Kidney epithelial cell (primary cell): ENCODE data around the gene FSTL3. TPM values are rescaled to one million over a fixed set of nuclear protein-coding genes. Genes with fewer than 3 reads are reported as not detected.
"Not testable (repeated sequence)": the region's sequence is repeated elsewhere in the genome, so short reads cannot be mapped to it uniquely, and the experiment has no call there.

Experiments
- DNase-seq: peaks from one replicate; pipeline ENCODE4 v3.0.0-alpha.2; 2010; ENCODE audit warnings: low read depth
- H3K27me3 ChIP-seq: 2 replicates; pipeline ENCODE4 v1.6.0; 2011; ENCODE audit warnings: low read length; ENCODE audit not compliant: control insufficient read depth, insufficient read depth
- H3K36me3 ChIP-seq: 2 replicates; pipeline ENCODE4 v1.5.1; 2011; ENCODE audit warnings: low read length; ENCODE audit not compliant: control insufficient read depth, insufficient read depth
- H3K4me3 ChIP-seq: 2 replicates; pipeline ENCODE4 v1.5.1; 2011; ENCODE audit warnings: low read depth, mild to moderate bottlenecking, control low read depth, low read length
- total RNA-seq: library from RNA; depleted of rRNA; stranded (reverse); fragments of >200 nt; gene quantifications from 2 replicates; pipeline ENCODE4 v1.2.3, GENCODE V29; 2015
- TF ChIP-seq, protein P1 (sequence below): IDR thresholded peaks from 2 replicates; pipeline ENCODE4 v1.5.1; 2011; ENCODE audit warnings: mild to moderate bottlenecking, moderate library complexity, low read length, control low read depth, inconsistent platforms; ENCODE audit not compliant: insufficient read depth, poor library complexity, severe bottlenecking

Gene FSTL3
- total RNA-seq, 1 donor from 2014 or later, result 378 TPM

DNA sequence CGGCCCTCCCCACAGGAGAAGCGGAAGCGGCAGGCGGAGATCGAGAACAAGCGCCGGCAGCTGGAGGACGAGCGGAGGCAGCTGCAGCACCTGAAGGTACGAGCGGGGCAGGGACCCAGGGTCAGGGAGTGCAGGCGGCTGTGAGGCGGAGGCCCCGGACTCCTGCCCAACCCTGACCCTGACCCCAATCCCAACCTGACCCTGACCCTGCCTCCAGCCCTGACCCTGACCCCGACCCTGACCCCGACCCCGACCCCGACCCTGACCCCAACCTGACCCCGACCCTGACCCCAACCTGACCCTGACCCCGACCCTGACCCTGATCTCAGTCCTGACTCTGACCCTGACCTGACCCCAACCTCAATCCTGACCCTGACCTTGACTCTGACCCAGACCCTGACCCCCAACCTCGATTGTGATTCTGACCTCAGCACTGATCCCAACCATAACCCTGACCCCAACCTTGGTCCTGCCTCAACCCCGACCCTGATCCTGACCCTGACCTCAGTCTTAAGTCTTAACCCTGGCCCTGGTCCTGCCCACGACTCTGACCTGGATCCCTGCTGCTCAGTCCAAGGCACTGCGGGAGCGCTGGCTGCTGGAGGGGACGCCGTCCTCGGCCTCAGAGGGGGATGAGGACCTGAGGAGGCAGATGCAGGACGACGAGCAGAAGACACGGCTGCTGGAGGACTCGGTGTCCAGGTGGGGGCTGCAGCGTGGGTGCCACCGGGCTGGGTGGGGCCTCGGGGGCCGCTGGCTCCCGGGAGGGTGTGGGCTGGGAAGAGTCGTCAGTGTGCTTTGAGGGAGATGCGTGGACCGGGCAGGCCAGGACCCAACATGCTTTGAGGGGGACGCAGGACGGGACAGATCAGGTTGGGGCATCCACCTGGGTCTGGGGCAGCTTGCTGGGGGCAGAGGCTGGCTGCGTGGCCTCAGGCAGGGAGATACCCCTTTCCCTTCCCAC, 51.1 kb downstream of the FSTL3 start:
- no peak for DNase-seq
- H3K27me3 ChIP-seq, result no peaks in the 10 kb centered on the region
- TF ChIP-seq, protein P1, sequence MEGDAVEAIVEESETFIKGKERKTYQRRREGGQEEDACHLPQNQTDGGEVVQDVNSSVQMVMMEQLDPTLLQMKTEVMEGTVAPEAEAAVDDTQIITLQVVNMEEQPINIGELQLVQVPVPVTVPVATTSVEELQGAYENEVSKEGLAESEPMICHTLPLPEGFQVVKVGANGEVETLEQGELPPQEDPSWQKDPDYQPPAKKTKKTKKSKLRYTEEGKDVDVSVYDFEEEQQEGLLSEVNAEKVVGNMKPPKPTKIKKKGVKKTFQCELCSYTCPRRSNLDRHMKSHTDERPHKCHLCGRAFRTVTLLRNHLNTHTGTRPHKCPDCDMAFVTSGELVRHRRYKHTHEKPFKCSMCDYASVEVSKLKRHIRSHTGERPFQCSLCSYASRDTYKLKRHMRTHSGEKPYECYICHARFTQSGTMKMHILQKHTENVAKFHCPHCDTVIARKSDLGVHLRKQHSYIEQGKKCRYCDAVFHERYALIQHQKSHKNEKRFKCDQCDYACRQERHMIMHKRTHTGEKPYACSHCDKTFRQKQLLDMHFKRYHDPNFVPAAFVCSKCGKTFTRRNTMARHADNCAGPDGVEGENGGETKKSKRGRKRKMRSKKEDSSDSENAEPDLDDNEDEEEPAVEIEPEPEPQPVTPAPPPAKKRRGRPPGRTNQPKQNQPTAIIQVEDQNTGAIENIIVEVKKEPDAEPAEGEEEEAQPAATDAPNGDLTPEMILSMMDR, result no peak
- no peak overlapping the region for H3K4me3 ChIP-seq
- peaks cover 1% of the 10 kb centered on the region for H3K36me3 ChIP-seq

DNA sequence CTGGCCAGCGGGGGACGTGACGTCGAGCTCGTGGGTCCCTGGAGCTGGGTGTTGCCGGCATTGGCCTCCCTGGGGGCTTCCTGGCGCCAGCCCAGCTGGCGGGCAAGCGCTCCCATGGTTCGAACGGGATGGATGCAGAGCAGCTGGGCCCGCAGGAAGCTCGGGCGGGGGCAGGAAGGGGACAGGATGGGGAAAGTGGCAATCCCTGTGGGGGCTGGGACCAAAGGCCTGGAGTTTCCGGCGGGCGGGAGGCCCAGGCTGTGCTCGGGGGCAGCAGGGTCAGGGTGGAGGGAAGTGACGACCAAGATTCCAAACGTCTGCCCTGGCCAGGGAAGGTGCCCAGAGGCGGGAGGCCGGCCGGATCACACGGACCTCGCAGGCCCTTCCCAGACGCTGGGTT, 51.8 kb downstream of the FSTL3 start:
- H3K27me3 ChIP-seq, result no peaks in the 10 kb centered on the region
- TF ChIP-seq, protein P1, result no peak
- no peak for DNase-seq
- peaks cover 1% of the 10 kb centered on the region for H3K36me3 ChIP-seq
- H3K4me3 ChIP-seq, result no peak overlapping the region

DNA sequence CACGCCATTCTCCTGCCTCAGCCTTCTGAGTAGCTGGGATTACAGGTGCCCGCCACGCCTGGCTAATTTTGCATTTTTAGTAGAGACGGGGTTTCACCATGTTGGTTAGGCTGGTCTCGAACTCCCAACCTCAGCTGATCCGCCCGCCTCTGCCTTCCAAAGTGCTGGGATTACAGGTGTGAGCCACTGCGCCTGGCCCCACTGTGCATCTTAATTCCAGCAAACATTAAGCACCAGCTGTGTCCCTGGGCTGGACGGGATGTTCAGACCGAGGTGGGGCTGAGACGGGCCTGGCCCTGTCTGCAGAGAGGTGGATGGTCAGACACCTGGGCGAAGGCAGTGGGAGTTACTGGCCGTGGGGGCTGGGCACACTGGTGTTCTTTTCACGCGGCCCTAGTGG, 53.4 kb downstream of the FSTL3 start:
- not testable (repeated sequence) for H3K4me3 ChIP-seq, DNase-seq, H3K27me3 ChIP-seq, H3K36me3 ChIP-seq

DNA sequence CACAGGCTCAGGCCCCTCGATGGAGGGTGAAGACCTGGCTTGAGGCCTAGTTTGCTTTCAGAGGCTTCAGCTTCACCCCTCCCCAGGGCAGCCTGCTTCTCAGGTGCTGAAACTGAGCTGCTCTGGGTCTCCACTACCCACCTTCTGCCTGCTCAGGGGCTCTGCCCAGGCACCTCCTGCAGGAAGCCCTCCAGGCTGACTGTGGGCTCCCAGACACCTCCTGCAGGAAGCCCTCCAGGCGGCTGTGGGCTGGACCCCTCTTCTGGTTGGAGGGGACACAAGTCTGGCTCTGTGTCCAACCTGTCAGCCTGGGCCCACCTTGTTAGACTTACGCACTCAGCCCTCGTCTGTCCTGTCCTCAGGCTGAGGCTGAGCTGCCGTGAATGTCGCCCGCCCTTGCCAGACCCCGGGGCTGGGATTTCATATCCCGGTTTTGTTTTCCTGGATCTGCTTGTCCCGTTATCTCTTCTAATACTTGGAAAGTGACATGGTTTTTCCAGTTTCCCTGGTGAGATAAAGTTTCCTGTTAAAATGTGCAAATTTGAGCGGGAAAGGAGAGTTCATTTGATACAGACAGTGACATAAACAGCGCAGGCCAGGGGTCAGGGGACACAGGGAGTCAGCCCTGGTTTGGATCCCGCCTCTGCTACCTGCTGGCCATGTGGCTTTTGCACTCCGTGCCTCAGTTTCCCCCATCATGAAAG, 53.9 kb downstream of the FSTL3 start:
- DNase-seq, result no peak
- TF ChIP-seq, protein P1, result no peak

DNA sequence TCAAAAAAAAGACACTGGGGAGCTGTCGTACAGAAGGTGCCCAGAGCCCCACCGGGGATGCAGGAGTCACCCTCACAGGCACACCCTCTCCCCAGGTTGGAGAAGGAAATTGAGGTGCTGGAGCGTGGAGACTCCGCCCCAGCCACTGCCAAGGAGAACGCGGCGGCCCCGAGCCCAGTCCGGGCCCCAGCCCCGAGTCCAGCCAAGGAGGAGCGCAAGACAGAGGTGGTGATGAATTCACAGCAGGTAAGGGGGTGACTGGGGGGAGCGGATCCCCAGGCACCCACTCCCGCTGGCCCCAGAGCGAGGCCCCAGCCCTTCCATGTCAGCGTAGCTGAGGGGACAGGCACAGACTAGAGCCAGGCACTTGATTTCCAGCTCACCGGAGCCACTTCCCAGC, 54.8 kb downstream of the FSTL3 start:
- TF ChIP-seq, protein P1, result no peak
- H3K4me3 ChIP-seq, result no peak overlapping the region
- H3K27me3 ChIP-seq, result no peaks in the 10 kb centered on the region
- DNase-seq, result no peak
- peaks cover 1% of the 10 kb centered on the region for H3K36me3 ChIP-seq

More for the DNA sequence above, 53.9 kb downstream of the FSTL3 start:
- peaks cover 1% of the 10 kb centered on the region for H3K36me3 ChIP-seq
- no peak overlapping the region for H3K4me3 ChIP-seq
- H3K27me3 ChIP-seq, result no peaks in the 10 kb centered on the region
